VCaP (cell line): Measurements from ENCODE around the gene CCDC38.

Experiments used
- H3K27ac ChIP-seq: fragments of 450-650 bp; 2 replicates; pipeline ENCODE4 v1.5.1; 2017
- CTCF ChIP-seq: fragments of 450-650 bp; conservative IDR thresholded peaks from 2 replicates; pipeline ENCODE4 v1.5.1; 2017; ENCODE audit warnings: mild to moderate bottlenecking, moderate library complexity

Gene CCDC38

GRCh38 chr12:95944108-95944704, 1.8 kb upstream of the CCDC38 start:
- no peak overlapping the region for H3K27ac ChIP-seq
- no peak for TF ChIP-seq CTCF

- TF ChIP-seq CTCF, result peak; percentile 52
- peak within 1 kb of the TSS; percentile 67 for H3K27ac ChIP-seq
Observed at GRCh38 chr12:95943330-95943842, 972 bp upstream of the CCDC38 start, which contains the start of gene AMDHD1. AMDHD1 (plus strand) TSS chr12:95943331; CDS start chr12:95943399, 68 bp downstream.

GRCh38 chr12:95942101-95942523, 302 bp downstream of the CCDC38 start:
- TF ChIP-seq CTCF, result no peak
- peak overlapping the region; percentile 67 for H3K27ac ChIP-seq

GRCh38 chr12:95940514-95940913, 1.9 kb downstream of the CCDC38 start:
- H3K27ac ChIP-seq, result no peak overlapping the region
- TF ChIP-seq CTCF, result no peak

GRCh38 chr12:95922231-95922630, 20.2 kb downstream of the CCDC38 start:
- no peak overlapping the region for H3K27ac ChIP-seq
- no peak for TF ChIP-seq CTCF

- no peak for TF ChIP-seq CTCF
- H3K27ac ChIP-seq, result no peak overlapping the region
Observed at GRCh38 chr12:95919110-95919509, 23.3 kb downstream of the CCDC38 start.

DNA sequence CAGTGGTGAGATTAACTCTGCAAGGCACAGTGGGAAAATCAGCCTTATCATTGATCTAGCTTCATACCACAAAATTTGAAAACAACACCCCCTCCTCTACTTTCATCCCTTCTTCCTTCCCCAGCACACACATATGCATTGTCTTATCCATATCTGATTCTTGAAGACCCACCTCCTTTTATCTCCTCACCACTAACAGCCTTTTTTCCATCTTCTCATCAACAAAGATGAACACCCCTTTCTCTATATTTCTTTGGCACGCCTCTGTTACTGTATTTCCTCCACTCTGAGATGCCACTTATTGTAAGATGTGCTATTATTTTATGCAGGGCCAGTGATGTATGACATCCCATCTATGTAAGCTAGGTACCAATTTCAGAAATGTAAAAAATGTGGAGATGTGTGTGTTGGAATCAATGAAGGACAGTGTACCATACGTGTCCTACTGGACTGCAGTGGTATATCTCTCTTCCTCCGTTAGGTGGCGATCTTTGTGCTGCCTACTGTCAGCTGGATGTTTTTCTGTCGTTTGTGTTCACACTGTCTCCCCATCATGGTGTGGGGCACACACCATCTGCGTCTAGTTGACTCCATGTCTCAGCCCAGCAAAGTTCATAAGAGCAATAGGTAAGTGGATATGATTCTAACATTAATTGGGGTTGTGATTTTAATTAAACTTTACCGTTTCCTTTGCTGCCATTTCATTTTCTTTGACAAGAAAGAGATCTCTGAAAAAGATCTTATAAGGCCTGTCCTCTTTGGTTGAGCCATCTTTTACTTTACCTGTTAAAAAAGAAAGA, 24.0 kb downstream of the CCDC38 start:
- H3K27ac ChIP-seq, result no peak overlapping the region
- peak; percentile 95 for TF ChIP-seq CTCF
